Gastrocnemius medialis (tissue), 4 donors: ENCODE results near the gene IYD.

Source experiments
- POLR2A ChIP-seq, 2 donors: fragments of 450-650 bp; IDR thresholded peaks; one replicate each; pipeline ENCODE4 v1.6.1; 2017; ENCODE audit warnings: antibody characterized with exemption in 2 of 2, mild to moderate bottlenecking in 2 of 2, moderate library complexity in 2 of 2
- TF ChIP-seq, protein P1 (sequence below), 5 experiments: fragments of 450-650 bp in 3 of 5; fragments of 200-600 bp in 2 of 5; sonication (generic) in 2 of 5; IDR thresholded peaks in 4 of 5; conservative IDR thresholded peaks in 1 of 5; 1 replicate in 4 of 5; 2 replicates in 1 of 5; pipeline ENCODE4 v1.5.1; 2016 to 2019; ENCODE audit warnings: antibody characterized with exemption in 5 of 5, mild to moderate bottlenecking in 3 of 5, moderate library complexity in 3 of 5

DNA sequence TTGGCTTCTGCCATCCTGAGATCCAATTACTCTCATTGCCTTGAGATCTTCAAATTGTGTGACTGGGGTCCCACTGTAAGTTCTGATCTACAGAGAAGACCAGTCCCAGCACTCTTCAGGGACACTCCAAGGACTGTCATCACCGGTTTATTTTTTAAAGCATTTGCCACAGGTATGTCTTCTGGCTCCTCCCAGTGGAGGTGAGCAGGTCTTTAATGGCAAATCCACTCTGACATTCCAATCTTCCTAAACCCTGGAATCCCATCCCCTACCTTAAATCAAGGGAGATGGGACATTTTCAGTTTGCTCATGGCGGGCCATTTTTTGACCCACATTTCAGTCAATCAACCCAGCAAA lies 35.2 kb upstream of the IYD start:
- TF ChIP-seq, protein P1, sequence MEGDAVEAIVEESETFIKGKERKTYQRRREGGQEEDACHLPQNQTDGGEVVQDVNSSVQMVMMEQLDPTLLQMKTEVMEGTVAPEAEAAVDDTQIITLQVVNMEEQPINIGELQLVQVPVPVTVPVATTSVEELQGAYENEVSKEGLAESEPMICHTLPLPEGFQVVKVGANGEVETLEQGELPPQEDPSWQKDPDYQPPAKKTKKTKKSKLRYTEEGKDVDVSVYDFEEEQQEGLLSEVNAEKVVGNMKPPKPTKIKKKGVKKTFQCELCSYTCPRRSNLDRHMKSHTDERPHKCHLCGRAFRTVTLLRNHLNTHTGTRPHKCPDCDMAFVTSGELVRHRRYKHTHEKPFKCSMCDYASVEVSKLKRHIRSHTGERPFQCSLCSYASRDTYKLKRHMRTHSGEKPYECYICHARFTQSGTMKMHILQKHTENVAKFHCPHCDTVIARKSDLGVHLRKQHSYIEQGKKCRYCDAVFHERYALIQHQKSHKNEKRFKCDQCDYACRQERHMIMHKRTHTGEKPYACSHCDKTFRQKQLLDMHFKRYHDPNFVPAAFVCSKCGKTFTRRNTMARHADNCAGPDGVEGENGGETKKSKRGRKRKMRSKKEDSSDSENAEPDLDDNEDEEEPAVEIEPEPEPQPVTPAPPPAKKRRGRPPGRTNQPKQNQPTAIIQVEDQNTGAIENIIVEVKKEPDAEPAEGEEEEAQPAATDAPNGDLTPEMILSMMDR (IDR thresholded peaks at IDR 0.05 in 4 of 5, conservative IDR thresholded peaks at IDR 0.05 in 1 of 5): no peak
- no peak for TF ChIP-seq POLR2A (IDR thresholded peaks at IDR 0.05)
